ENCODE results near the gene GAS2L2.

DNA sequence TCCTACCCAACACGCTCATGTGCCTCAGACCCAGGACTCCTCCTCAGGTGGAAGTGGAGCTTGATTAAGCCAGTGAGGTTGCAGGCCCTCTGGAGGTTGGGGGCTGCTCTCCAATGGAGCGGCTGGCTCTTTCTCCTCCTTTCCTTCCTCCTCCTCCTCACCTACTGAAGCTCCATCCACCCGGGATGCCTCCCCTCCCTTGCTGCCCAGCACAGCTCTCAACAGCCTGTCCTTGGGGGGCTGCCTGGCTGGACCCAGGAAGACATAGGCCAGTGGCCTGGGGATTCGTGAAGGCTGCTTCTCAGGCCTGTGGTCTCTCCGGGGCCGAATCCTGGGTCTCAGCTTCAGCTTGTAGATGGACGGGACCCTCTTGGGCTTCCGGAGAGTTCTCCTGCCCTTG, 8.2 kb downstream of the GAS2L2 start:
- TF ChIP-seq, protein P1, sequence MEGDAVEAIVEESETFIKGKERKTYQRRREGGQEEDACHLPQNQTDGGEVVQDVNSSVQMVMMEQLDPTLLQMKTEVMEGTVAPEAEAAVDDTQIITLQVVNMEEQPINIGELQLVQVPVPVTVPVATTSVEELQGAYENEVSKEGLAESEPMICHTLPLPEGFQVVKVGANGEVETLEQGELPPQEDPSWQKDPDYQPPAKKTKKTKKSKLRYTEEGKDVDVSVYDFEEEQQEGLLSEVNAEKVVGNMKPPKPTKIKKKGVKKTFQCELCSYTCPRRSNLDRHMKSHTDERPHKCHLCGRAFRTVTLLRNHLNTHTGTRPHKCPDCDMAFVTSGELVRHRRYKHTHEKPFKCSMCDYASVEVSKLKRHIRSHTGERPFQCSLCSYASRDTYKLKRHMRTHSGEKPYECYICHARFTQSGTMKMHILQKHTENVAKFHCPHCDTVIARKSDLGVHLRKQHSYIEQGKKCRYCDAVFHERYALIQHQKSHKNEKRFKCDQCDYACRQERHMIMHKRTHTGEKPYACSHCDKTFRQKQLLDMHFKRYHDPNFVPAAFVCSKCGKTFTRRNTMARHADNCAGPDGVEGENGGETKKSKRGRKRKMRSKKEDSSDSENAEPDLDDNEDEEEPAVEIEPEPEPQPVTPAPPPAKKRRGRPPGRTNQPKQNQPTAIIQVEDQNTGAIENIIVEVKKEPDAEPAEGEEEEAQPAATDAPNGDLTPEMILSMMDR (IDR thresholded peaks at IDR 0.05 in 8 of 11, conservative IDR thresholded peaks at IDR 0.05 in 3 of 11) = no peak
- TF ChIP-seq POLR2AphosphoS5 (IDR thresholded peaks at IDR 0.05) (no peak), POLR2A (IDR thresholded peaks at IDR 0.05) (no peak)
